Measurements from ENCODE around the gene USP30.

DNA sequence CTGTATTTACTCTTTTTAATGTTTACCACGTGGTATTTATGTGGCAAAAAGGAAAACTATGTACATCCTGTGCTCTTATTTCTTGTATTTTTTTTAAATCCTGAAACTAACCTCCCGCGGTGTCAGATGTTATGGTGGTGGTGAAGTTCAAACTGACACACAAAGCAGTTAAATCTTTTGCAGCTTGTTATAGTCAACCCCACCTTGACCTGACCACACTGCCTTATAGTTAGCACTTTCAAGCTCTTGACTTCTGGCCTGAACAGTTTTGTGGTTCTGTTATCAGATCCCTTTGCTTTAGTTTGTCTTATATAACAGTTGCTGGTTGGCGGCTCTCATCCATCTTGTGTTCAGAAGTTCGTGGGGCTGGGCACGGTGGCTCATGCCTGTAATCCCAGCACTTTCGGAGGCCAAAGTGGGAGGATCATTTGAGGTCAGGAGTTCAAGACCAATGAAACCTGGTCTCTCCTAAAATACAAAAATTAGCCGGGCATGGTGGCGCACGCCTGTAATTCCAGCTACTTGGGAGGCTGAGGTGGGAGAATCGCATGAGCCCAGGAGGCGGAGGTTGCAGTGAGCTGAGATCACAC, 47.1 kb downstream of the USP30 start:
- TF ChIP-seq POLR2A (IDR thresholded peaks at IDR 0.05) (no peak), CTCF (IDR thresholded peaks at IDR 0.05) (no peak)

Data from vagina (tissue), 2 donors.